Testis (tissue), 2 donors: ENCODE measurements around the gene CFAP157.

ENCODE experiments used
- POLR2A ChIP-seq: fragments of 450-650 bp; IDR thresholded peaks from one replicate; pipeline ENCODE4 v1.6.1; 2017; ENCODE audit warnings: antibody characterized with exemption, mild to moderate bottlenecking, moderate library complexity
- TF ChIP-seq, protein P1 (sequence below), 3 experiments: fragments of 450-650 bp in 2 of 3; fragments of 200-600 bp in 1 of 3; sonication (generic) in 1 of 3; IDR thresholded peaks; one replicate each; pipeline ENCODE4 v1.5.1; 2016 to 2019; ENCODE audit warnings: antibody characterized with exemption in 3 of 3, mild to moderate bottlenecking in 2 of 3, moderate library complexity in 1 of 3

DNA sequence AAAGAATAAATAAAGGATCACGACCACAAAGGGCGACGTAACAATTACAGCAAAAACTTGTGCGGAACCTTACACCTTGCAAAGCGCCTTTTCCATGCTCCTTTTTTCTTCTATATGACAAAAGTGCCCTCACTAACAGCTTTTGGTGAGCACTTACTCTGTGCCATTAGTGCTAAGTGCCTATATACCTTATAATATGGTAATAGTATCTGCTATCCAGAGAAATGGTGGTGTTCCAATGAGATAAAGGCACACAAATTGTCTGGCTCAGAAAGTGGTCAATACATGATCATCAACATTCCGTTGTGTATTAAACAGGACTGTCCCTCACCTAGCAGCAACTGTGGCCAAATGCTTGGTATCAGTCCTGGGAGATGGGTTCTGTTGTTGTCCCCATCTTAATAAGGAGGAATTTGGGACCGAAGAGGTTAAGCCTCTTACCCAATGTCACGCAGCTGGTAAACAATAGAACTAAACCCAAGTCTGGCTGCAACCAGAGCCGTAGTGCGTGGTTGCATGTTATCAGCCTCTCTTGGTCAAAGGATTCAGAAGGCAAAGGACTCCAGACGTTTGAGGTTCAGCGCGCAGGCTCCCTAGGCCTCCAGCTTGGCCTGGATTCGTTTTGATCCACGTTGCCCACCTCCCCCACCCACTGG, 28.9 kb downstream of the CFAP157 start:
- TF ChIP-seq, protein P1, sequence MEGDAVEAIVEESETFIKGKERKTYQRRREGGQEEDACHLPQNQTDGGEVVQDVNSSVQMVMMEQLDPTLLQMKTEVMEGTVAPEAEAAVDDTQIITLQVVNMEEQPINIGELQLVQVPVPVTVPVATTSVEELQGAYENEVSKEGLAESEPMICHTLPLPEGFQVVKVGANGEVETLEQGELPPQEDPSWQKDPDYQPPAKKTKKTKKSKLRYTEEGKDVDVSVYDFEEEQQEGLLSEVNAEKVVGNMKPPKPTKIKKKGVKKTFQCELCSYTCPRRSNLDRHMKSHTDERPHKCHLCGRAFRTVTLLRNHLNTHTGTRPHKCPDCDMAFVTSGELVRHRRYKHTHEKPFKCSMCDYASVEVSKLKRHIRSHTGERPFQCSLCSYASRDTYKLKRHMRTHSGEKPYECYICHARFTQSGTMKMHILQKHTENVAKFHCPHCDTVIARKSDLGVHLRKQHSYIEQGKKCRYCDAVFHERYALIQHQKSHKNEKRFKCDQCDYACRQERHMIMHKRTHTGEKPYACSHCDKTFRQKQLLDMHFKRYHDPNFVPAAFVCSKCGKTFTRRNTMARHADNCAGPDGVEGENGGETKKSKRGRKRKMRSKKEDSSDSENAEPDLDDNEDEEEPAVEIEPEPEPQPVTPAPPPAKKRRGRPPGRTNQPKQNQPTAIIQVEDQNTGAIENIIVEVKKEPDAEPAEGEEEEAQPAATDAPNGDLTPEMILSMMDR (IDR thresholded peaks at IDR 0.05), result no peak
- no peak for TF ChIP-seq POLR2A
